Upper lobe of left lung (tissue), 4 donors: ENCODE results near the gene ATAD5.

ENCODE experiments used
- POLR2A ChIP-seq, 4 donors: fragments of 450-650 bp; IDR thresholded peaks; one replicate each; pipeline ENCODE4 v1.5.1; 2016 to 2017; ENCODE audit warnings: antibody characterized with exemption in 4 of 4, mild to moderate bottlenecking in 2 of 4
- TF ChIP-seq, protein P1 (sequence below), 6 experiments: fragments of 450-650 bp in 4 of 6; fragments of 200-600 bp in 2 of 6; sonication (generic) in 2 of 6; IDR thresholded peaks; one replicate each; pipeline ENCODE4 v1.5.1; 2016 to 2019; ENCODE audit warnings: antibody characterized with exemption in 6 of 6

DNA sequence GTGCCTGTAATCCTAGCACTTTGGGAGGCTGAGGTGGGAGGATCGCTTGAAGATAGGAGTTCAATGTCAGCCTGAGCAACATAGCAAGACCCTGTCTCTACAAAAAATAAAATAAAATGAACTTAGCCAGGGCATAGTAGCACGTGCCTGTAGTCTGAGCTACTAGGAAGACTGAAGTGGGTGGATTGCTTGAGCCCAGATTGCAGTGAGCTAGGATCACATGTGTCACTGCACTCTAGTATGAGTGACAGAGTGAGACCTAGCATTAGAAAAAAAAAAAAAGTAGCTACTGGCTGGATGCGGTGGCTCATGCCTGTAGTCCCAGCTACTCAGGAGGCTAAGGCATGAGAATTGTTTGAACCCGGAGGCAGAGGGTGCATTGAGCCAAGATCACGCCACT is 96.0 kb downstream of the ATAD5 start:
- TF ChIP-seq, protein P1, sequence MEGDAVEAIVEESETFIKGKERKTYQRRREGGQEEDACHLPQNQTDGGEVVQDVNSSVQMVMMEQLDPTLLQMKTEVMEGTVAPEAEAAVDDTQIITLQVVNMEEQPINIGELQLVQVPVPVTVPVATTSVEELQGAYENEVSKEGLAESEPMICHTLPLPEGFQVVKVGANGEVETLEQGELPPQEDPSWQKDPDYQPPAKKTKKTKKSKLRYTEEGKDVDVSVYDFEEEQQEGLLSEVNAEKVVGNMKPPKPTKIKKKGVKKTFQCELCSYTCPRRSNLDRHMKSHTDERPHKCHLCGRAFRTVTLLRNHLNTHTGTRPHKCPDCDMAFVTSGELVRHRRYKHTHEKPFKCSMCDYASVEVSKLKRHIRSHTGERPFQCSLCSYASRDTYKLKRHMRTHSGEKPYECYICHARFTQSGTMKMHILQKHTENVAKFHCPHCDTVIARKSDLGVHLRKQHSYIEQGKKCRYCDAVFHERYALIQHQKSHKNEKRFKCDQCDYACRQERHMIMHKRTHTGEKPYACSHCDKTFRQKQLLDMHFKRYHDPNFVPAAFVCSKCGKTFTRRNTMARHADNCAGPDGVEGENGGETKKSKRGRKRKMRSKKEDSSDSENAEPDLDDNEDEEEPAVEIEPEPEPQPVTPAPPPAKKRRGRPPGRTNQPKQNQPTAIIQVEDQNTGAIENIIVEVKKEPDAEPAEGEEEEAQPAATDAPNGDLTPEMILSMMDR (IDR thresholded peaks at IDR 0.05), result no peak
- no peak for TF ChIP-seq POLR2A (IDR thresholded peaks at IDR 0.05)
